ENCODE results near the gene BBS9.

The BBS9 gene

GRCh38 chr7:33392148-33392547, 262.8 kb downstream of the BBS9 start:
- DNase-seq, result no peak

- no peak for DNase-seq
Observed at GRCh38 chr7:33393770-33394169, 264.4 kb downstream of the BBS9 start.

GRCh38 chr7:33395340-33395739, 266.0 kb downstream of the BBS9 start:
- DNase-seq, result no peak

- DNase-seq, result no peak
Observed at GRCh38 chr7:33399528-33400213, 270.3 kb downstream of the BBS9 start.

- DNase-seq, result no peak
Observed at GRCh38 chr7:33400214-33400538, 270.8 kb downstream of the BBS9 start.

DNA sequence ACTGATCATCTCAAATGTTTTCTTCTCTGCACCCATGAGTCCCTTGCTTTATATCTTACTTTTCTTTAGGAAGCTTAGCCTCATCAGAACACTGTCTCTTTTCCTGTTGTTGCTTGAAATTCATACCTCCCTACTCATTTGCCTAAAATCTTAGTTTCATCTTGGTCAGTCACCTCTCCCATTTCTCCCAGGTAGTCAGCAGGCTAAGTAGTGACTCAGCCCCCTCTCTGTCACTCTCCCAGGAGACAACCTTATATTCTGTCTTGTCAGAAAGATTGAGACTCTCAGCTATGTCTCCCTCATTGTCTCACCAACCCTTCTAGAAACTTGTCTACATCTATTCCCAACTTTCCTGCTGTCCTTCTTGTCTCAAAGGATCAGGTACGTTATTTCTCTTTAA, 280.9 kb downstream of the BBS9 start:
- DNase-seq, result no peak

GRCh38 chr7:33411020-33411419, 281.7 kb downstream of the BBS9 start:
- DNase-seq, result no peak

- no peak for DNase-seq
Observed at GRCh38 chr7:33412331-33412730, 283.0 kb downstream of the BBS9 start.

GRCh38 chr7:33418251-33418701, 288.9 kb downstream of the BBS9 start:
- DNase-seq, result no peak

GRCh38 chr7:33420311-33420940, 291.1 kb downstream of the BBS9 start:
- no peak for DNase-seq

GRCh38 chr7:33421429-33421828, 292.1 kb downstream of the BBS9 start:
- no peak for DNase-seq

DNA sequence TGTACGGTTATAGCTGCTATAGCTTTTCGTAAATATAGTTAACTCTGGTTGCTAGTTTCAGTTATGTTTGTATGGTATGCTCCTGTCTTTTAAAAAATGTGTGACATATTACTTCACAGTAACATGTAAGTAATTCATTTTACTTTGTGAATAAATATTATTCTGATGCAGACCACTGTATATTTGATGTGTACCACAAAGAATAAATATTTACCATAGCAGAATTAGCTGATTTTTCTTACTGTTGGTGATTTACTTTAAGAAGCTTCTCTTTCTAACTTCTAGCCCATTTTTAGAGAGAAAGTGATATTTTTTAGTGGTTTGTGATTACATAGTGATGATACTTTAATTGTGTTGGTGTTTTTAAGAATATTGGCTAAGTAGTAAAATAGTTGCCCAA, 292.8 kb downstream of the BBS9 start:
- no peak for DNase-seq

GRCh38 chr7:33422825-33423645, 293.7 kb downstream of the BBS9 start:
- no peak for DNase-seq

- no peak for DNase-seq
Observed at GRCh38 chr7:33423646-33424020, 294.3 kb downstream of the BBS9 start.

- DNase-seq, result no peak
Observed at GRCh38 chr7:33425395-33425794, 296.0 kb downstream of the BBS9 start.

DNA sequence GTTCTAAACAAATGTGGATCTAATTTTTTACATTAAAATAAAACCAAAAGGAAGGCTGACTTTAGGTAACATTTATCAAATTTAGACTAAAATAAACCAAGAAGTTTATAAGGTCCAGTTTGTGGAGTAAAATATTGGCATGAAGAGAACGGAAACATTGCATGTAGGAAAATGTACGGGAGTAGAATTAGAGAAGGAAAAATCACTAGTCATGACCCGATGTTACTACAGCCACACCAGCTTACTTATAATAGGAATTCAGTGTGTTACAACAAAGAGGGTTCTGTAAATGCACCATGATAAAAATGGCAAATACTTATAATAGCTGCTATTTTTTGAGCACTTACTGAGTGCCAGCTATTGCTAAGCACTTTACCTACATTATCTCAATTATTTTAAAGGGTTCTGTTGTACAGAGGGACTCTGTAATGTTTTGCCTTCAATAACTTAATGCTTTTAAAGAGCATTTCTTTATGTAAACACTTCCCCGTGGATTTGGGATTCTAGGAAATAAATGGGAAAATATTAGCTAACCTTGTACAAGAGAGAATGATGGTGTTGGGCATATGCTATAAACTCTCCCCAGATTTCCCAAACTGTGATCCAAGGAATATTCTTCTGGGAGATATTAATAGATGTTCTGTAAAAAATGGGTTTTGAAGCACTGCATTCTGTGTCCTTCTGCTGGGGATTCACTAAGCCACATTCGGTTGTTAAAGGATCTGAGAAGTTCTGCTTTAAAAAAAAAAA, 296.7 kb downstream of the BBS9 start:
- no peak for DNase-seq

DNA sequence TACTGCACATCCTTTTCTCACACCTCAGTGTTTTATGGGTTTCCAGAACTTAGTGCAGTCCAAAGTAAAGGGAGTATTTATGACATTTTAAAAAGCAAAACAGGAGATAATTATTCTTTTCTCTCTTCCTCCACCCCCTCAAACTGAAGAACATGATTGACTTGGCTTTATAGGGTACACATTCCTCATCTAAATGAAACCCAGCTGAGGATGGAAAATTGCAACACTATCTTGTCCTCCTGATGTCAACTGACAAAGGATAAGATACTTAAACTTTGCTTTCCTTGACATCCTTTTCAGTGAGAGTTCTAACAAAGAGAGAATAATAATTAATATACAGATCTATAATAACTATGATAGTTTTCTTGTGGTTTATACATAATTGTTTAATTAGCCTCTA, 299.1 kb downstream of the BBS9 start:
- no peak for DNase-seq

DNA sequence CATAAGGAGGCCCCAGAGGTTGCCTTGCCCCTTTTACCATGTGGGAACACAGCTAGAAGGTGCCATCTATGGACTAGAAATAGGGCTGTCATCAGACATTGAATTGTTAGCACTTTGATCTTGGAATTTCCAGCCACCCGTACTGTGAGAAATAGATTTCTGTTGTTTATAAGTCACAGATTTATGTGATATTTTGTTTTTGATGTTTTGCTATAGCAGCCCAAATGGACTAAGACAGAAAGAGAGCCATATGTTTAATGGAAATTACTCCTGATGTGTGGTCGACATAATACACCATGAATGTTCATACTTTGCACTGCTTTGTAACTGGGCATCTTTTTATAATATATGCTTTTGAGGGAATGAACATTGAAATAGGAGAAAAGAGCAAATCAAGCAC, 302.2 kb downstream of the BBS9 start:
- no peak for DNase-seq

DNA sequence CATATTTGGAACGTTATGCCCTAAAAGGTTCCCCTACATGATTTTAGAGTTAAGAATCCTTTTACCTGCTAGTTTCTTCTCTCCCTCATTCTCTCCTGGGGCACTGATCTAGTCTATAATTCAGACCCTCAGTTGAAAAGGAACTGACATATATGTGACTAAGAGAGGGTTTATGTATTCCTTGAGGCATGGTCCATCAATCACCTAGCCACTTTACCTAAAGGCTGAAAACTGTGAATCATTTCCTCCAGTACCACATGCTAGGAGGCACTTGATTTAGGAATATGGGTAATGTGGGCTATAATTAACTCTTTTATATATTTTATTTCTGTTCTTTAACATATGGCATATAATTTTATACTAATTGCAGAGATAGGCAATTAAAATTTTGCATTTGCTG, 303.5 kb downstream of the BBS9 start:
- DNase-seq, result no peak

- no peak for DNase-seq
Observed at GRCh38 chr7:33433357-33433756, 304.0 kb downstream of the BBS9 start.

- DNase-seq, result no peak
Observed at GRCh38 chr7:33444511-33444910, 315.1 kb downstream of the BBS9 start.

- DNase-seq, result no peak
Observed at GRCh38 chr7:33446551-33446950, 317.2 kb downstream of the BBS9 start.

DNA sequence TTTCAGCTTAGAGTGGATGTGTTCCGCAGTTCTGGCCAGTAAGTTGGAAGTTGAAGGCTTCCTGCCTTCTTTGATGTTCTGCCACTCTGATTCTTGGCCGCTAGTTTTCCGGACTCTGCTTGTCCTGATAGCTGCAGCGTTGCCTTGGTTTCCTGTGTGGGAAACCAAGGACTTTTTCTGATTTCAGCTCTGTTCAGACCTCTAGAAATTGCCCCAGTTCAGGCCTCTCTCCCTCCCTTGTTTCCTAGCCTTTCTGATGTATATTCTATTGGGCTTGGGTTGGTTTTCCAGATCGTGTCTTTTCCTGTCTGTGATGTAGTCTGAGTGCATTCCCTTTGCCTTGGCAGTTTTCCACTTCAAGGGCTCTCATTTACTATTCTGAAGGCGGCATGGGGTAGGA, 318.7 kb downstream of the BBS9 start:
- DNase-seq, result no peak

GRCh38 chr7:33449847-33450246, 320.5 kb downstream of the BBS9 start:
- no peak for DNase-seq

All from activated T-cell treated with anti-CD3 and anti-CD28 coated beads for 4 hours (primary cell).